GM12865 (cell line): Measurements from ENCODE around the gene TENM4.
"Not testable (repeated sequence)": the region's sequence is repeated elsewhere in the genome, so short reads cannot be mapped to it uniquely, and the experiment has no call there.

ENCODE experiments used
- DNase-seq: peaks from one replicate; pipeline ENCODE4 v3.0.0; 2010; ENCODE audit warnings: low read depth
- H3K4me3 ChIP-seq: 2 replicates; pipeline ENCODE4 v1.5.1; 2011; ENCODE audit warnings: mild to moderate bottlenecking, low read depth, low read length, control low read depth
- CTCF ChIP-seq: IDR thresholded peaks from 2 replicates; pipeline ENCODE4 v1.5.1; 2011; ENCODE audit warnings: low read length, control low read depth, low read depth, inconsistent platforms; ENCODE audit not compliant: insufficient read depth; ENCODE audit errors: missing control alignments

TENM4 gene

DNA sequence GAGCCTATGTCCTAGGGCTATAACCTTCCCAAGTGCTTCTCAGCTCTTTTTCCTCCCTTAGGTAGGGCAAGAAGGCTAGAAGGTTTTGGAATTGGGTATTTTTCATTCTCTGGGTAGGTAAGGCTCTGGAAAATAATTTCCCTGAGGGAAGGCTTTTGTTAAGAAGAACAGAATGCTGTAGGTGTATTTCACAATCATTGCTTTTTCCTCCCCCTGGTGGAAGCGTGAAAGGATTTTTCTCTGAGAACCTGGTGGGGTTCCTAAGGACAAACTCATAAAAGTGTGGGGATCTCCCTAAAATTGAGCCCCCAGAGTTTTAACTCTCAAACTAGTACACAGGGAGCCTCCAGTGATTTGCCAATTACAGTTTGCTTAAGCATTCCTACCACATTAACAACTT is 825.1 kb downstream of the TENM4 start:
- TF ChIP-seq CTCF: no peak
- H3K4me3 ChIP-seq: no peak overlapping the region
- no peak for DNase-seq

DNA sequence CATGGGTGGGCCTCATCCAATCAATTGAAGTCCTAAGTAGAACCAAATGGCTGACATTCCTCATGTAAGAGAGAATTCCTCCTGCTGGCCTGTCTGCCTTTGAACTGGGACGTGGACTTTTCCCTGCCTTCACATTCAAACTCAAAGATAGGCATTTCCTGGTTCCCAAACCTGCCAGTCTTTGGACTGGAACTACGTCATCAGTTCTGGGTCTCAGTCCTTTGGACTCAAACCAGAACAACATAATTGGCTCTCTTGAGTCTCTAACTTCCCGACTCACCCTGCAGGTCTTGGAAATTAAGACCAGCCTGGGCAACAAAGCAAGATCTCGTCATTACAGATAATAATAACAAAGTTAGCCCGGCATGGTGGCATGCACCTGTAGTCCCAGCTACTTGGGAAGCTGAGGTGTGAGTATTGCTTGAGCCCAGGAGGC is 827.4 kb downstream of the TENM4 start:
- no peak for DNase-seq
- no peak for TF ChIP-seq CTCF
- no peak overlapping the region for H3K4me3 ChIP-seq

- DNase-seq: no peak
- TF ChIP-seq CTCF: no peak
- H3K4me3 ChIP-seq: no peak overlapping the region
Measured at GRCh38 chr11:78612721-78613377, 828.0 kb downstream of the TENM4 start.

DNA sequence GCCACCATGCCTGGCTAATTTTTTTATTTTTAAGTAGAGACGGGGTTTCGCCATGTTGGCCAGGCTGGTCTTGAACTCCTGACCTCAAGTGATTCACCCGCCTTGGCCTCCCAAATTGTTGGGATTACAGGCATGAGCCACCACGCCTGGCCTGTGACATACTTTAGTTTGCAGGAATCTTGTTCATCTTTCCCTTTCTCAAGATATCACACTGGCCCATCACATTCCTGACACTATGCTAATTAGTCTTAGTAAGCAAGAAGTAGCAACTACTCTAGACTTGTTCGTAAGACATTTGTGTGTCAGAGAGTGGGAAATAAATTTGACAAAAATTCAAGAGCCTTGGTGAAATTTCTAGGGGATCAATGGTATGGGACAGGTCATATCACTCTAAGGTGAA is 831.5 kb downstream of the TENM4 start:
- not testable (repeated sequence) for H3K4me3 ChIP-seq, DNase-seq

DNA sequence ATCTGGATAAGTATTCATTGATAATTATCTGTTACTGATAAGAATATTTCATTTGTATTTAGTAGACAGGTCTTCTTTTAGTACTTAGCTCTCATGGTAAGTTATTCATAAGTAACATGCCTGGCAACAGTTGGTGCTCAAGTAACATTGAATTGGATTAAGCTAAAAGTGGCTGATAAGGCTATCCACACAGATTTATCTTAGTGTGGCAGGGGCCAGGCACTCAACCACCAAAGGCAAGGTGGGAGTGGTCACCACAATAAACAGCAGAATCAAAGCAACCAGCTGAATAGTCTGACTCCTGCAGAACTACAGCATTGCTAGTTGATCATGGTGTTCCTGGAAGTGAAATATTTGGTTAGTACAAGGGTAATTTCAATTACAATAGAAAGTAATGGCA is 833.1 kb downstream of the TENM4 start:
- no peak overlapping the region for H3K4me3 ChIP-seq
- no peak for DNase-seq
- TF ChIP-seq CTCF: no peak

- no peak overlapping the region for H3K4me3 ChIP-seq
- no peak for TF ChIP-seq CTCF
- DNase-seq: no peak
Measured at GRCh38 chr11:78606667-78607066, 834.2 kb downstream of the TENM4 start.

DNA sequence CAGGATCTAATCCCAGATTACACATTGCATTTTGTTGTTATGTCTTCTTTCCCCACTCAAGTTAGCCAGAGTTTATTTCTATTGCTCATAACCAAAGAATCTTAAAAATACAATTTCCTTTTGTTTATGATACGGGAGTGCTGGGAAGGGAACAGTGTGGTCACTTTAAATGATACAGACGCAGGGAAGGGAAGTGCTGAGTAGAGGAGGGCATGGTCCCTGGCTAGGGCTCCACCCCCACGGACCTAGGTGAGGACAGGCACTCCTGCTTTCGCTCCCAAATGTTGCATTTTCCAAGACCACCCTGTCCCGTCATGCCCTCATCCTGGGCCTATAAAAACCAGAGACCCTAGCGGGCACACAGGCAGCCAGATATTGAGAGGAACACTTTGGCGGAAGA is 835.5 kb downstream of the TENM4 start:
- no peak overlapping the region for H3K4me3 ChIP-seq
- TF ChIP-seq CTCF: no peak
- DNase-seq: no peak

DNA sequence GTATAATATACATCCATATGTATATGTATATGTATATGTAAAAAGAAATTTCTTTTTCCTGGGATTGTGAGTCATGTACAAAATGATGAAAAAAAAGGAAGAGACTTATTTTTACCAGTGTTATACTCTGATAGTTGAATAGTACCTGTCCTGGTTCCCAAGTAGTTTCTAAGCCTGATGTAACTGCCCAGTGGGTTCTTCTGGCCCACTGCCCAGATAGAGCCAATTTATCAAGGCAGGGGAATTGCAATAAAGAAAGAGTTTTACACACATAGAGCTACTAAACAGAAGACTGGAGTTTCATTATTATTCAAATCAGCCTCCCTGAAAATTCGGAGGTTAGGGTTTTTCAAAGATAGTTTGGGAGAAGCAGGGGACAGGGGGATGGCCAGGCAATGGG is 837.0 kb downstream of the TENM4 start:
- DNase-seq: no peak
- H3K4me3 ChIP-seq: no peak overlapping the region
- TF ChIP-seq CTCF: no peak
